ELR (cell line): ENCODE results near the gene GOLGA6A.
A peak's percentile ranks its signal among the peaks of the same experiment; 100 is the strongest.
"Not testable (repeated sequence)": the region's sequence is repeated elsewhere in the genome, so short reads cannot be mapped to it uniquely, and the experiment has no call there.

Experiments
- DNase-seq: peaks from one replicate; pipeline ENCODE4 v3.0.0-alpha.2; 2015; ENCODE audit warnings: low read depth

Gene GOLGA6A, protein sequence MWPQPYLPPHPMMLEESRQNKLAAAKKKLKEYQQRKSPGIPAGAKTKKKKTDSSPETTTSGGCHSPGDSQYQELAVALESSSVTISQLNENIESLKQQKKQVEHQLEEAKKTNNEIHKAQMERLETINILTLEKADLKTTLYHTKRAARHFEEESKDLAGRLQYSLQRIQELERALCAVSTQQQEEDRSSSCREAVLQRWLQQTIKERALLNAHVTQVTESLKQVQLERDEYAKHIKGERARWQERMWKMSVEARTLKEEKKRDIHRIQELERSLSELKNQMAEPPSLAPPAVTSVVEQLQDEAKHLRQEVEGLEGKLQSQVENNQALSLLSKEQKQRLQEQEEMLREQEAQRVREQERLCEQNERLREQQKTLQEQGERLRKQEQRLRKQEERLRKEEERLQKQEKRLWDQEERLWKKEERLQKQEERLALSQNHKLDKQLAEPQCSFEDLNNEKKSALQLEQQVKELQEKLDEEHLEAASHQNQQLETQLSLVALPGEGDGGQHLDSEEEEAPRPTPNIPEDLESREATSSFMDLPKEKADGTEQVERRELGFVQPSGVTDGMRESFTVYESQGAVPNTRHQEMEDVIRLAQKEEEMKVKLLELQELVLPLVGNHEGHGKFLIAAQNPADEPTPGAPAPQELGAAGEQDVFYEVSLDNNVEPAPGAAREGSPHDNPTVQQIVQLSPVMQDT

DNA sequence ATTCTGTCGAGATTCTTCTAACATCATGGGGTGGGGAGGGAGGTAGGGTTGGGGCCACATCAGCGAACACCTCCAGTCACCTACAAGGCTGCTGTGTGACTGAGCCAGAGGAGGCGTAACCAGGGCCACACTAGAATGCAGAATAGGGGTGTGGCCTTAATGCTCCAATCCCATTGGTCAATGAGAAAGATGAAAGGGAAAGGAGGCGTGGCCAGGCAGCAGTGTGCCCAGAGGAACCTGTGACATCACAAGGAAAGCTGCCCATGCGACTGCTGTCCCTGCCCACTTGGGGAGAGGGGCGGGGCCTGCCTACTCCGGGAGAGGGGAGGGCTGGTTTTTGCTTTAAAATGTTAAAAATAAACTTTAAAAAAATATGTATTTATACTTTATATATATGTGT lies at the start of gene GOLGA6A:
GOLGA6A (minus strand) TSS at position 101 of the 400 bp plus-strand sequence; CDS start at position 60, 41 bp downstream.
- DNase-seq = not testable (repeated sequence)

DNA sequence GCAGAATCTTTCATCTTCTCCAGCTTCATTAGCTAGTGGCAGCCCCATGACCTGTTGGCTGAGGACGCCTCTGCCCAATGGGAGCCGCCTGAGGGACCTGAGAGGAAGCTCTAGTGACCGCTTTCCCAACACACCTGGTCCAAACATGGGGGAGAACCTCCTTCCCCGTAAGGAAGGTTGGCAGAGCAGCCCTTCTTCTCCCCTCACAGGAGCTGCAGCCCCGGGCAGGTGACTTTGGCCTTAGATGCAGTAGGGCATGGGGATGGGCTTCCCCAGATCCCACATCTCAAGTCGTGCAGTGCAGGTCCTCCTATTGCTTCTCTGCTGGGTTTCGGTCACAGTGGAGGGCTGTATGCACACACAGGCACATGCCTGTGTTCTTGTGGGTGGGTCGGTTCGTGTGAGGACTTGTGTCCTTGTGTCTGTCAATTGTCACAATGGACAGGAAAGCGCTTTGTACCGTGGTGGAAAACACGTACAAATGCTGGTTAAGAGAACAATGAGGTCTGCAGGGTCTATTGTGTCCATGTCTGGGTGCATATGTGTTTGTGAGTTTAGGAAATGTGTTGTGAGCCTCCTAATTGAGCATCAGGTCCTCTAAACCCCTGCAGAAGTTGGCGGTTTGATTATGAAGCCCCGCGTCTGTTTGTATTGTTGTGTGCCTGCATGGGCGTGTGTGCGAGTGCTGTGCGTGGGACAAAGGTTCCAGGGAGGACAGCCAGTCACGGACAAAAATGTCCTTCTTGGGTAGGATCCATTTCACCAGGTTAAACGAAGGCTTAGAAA lies 49.5 kb upstream of the GOLGA6A start:
- DNase-seq = no peak

DNA sequence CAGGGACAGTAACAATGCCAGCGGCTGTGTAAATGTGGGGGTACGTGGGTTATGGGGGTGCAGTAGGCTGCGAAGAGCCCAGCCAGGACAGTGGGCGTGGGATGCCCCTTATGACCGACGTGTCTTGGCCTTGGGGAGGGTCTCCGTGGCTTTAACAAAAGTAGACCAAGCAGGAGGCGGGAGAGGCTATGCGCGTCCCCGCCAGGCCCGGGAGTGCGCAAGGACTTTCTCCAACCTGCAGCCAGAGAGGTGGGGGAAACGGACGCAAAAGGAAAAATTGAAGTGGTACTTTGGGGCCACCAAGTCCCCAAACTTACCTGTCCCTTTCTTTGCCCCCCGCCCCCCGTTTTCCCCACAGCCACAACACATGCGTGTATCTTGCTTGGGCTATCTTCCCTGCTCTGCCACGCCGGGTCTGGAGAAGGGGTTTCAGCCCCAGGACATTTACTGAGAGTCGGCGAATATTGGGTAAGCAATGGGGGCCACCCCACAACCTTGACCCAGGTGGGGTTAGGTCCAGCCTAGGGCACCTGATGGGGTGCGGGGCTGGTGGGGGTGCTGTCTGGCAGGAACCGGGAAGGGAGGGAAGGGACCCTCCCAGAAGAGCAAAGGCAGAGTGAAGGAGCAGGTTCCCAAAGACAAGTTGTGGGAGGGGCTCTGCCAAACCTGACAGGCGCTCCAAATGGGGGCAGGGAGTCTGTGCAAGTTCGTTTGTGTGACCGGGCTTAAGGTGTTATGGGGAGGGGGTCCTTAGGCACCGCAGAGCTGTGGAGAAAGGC lies 48.7 kb upstream of the GOLGA6A start:
- DNase-seq = no peak

DNA sequence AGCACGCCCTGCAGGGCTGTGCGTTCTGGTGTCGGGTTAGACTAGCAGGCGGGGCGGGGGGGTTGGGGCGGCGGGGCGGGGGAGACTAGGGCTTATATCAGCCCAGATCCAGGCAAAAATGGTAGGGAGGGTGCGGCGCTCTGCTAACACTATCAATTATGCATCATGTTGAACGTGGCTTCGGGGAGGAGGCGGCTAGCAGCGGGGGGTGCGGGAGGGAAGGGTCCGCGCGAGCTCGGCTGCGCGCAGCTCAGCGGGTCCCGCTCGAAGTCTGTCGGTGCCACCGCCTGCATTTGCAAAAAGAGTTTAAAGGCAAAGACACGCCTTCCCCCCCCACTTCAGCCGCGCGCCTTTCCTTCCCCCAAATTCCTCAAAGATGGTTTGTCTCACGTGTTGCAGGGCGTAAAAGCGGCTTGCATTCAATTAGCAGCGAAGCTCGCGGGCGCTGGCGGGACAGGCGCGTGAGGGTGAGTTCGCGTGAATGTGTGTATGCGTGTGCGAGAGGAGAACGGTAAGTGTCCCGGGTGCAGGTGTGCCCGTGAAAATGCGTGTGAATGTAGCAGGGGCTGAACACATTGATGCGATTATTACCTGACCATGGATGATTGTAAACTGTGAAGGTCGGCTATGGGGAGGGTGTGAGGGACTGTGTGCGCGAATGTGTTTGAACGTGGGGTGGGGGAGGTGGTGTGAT lies 48.0 kb upstream of the GOLGA6A start, which contains the start of gene ISLR2:
ISLR2 (plus strand) TSS at position 432 of the 694 bp plus-strand sequence. CDS start 2,169 bp downstream, outside the sequence.
- no peak for DNase-seq

DNA sequence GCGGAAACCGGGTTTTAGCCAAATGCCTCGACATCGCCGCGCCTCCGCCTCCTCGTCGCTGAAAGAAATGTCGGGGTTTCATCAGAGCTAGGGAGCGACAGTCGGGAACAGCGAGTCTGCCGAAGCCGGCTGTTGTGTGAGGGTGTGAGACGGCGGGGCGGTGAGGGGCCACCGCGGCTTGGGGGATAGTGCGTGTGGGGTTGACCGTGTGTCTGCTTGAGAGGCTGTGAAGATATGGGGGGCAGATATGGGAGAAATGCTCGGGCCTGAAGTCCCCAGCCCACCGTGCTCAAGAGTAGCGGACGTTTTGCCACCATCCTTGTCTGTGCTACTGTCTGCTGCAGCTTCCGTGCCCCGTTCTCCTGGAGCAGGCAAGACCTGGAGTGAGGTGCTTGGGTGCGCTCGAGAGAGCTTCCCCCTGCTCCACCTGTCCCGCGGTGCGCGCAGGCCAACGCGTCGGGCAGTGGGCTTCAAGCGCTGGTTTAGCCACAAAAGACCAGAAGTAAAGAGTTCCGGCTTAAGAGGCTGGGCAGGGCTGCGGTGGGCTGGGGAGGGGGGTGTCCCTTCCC lies 47.3 kb upstream of the GOLGA6A start:
- DNase-seq = no peak

DNA sequence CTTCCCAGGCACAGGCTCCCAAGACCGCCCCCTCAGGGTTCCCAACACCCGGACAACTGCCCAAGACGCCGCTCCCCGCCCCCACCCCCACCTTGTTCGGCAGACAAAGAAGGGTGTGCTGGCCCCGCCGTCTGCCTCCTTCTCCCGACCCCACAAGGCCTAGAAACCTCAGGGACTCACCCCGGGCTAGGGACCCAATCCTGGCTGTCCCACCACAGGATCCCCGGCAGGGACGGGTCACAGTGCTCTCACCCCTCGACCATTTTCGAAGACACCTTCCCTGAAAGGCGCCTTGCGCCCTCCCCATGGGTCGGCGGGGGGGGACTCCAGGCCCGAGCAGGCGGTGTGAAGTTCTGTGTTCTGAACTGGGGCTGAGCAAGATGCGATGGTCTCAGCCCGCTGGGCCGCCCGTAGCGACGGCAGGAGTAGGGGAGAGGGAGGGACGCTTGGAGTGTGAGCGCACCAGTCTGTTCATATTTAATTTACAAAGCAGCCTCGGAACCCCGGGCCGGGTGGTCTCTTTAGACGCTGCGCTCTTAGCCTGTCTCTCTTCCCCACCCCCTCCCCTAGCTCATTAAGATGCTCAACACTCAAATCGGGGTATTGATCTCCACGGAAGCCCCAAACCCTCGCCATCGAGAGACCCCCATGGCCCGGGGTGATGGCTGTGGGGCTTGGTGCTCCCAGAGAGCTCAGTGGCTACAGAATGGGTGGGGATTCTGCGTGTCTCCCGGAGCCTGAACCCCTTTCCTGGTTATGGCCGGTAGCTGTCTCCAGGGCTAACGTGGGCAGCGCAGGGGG lies 46.6 kb upstream of the GOLGA6A start:
- no peak for DNase-seq

DNA sequence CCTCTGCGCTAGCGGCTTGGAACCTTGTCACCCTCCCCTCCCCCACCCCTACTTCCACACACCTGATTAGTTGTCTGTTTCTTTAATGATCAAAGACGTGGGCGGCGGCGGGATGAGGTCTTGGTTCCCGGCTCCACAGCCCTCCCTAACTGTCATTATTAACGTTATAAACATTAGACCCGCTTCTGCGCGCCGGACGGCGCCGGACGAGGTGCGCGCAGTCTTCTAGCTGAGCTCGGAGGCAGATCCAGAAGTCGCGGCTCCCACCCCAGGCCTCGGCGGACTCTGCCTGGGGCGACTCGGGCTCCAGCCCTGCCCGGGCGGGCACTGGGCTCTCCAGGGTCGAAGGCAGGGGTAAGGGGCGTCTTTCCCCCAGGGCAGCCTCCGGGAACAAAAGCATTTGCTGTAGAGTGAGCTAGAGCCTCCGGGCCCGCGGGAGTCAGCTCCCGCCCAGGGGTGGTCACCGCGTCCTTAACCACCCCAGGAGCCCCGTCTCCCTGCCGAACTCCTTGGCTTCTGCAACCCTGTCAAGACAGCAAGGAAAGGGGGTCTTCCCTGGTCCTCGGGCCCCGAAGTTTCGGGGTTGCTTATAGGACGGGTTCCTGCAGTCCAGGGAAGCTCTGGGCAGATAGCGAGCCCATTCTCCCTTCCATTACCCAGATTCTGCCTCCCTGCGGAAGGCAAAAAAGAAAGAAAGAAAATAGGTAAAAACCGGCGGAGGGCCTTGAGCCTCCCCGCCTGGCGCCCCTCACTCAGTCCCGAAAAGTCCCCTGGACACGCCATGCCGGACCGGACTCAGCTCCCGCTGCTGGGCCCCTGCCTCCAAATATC lies 45.8 kb upstream of the GOLGA6A start:
- peak; percentile 29 for DNase-seq

DNA sequence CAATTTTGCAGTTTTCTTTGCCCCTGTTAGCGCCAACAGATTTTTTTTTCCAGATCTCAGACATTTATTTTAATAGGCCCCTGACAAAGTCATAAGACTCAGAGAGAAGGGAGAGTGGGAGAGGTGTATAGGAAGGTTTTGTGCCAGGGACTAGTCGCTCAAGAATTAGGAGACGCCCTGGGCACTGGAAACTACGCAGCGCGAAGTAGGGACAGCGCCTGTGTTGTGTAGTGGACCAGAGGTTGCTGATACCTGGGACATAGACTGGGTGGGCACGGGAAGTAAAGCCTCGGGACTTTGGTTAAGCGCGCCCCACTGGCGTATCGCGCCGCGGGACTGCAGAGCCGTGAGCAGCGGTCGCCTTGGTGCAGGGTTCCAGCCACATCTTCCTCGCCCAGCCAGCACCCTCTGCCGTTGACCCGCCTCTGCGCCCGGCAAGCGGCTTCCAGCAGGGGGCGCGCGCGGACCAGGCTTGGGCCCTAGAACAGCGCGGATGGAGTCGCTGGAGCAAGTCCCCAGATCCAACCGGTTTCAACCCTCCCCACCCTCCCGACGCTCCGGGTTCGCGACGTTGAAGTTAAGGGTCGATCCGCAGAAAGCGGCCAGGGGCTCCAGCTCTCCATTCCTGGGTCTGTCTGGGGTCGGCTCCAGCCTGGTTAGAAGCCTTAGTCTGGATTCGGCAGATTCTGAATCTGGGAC lies 45.1 kb upstream of the GOLGA6A start:
- peak; percentile 82 for DNase-seq

DNA sequence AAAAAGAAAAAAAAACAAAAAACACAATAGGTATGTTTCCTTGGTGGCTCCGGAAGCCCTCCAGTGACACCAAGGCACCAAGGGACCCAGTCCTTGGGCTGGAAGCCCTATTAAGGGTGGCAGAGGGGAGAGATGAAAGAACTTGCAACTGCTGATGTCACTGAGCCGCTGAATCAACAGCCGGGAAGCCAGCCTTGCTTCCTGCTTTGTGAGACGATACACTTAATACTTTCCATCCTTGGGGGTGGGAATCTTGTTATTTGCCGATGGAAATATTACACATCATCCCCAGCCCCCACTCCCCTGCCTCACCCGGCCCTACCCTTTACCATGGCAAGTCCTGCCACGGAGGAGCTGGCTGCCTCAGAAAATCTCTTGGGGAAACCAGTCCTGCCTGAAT lies 42.4 kb upstream of the GOLGA6A start:
- DNase-seq = no peak

DNA sequence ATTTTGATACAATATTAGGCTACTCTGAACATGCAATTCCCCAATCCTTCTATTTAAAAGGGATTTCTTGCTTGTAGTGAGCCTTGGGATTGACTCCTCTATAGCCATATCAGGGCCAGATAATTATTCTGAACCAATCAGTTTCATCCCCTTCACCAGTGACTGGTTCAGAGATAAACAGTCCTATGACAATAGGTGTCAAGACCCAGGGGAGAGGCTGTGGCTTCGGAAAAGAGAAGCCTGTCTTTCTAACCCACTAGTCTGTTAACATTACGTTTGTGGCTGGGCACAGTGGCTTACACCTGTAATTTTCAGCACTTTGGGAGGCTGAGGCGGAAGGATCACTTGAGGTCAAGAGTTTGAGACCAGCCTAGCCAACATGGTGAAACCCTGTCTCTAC lies 41.8 kb upstream of the GOLGA6A start:
- DNase-seq = no peak

DNA sequence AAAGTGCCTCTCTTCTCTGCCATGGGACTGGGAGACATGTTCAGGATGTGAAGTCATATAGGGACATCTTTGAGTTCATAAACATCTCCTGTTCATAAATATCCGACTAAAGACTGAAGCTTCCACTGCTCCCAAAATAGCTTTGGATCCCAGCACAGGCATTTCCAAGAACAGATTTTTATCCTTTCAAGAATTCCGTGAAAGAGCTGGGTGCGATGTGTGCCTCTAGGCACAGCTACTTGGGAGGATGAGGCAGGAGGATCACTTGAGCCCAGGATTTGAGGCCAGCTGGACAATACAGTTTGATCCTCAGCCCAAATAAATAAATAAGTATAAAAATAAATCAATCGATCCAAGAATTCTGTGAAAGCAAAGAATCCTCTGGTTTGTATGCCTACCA lies 41.3 kb upstream of the GOLGA6A start:
- no peak for DNase-seq

DNA sequence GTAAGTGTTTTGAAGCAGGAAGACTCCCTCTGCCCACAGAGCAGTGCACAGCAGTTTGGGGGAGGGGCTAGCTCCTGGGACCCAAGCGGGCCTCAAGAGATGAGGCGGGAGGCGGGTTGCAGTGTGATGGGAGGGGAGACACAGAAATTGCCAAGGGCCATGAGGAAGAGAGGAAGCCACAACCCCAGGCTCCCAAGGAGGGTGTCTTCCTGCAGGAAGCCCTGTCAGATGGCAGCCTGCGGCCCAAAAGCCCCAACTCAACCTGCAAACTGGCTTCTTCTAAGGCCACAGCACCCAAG lies 40.7 kb upstream of the GOLGA6A start:
- DNase-seq = no peak

DNA sequence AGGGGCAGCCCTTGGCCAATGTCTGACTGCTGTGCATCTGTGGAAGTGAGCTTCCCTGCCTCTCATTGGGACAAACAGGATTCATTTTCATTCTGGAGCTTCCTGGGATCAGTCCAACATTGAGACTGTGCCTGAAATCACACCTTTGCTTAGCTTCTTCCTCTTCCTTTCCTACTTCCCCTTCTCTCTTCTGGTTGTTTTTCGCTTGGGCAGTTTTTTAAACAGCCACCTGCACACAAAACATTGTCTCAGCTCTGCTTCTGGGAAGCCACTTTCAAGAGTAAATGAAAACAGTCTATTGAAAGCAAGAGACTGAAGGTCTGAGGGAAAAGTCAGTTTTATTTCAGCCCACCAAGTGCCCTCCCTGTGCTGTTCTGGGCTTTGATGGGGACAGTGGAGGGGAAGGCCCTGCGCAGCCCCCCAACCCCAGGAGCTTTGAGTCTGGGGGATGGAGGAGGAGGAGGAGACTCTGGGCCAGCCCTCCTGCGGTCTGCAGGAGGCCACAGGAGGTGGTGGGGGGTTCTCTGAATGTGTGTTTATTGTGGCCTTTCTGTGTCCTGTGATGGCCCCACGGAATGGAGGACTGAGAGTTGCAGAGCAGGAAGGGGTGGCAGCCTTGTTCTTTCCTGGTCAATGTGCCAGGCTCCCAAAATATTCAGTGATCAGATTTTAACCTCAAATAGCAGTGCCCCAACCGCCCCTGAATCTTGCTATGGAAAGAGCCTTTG lies 40.2 kb upstream of the GOLGA6A start:
- DNase-seq = no peak

DNA sequence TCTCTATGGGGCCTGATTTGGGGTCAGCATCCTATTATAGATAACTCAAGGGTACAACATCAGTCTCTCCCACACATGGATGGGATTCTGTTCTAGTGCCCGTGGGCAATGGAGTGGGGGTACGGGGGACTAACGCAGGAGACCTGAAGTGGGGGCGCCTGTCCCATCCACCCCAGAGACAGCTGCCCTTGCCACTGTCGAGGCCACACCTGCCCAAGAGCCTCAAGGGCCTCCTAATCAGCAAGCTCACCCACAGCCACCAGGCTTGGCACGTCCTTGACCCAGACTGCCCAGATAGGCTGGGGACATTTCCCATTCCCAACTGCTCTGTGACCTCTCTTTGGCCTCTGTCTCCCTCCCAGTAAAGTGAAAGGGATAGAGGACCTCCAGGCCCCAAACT lies 39.5 kb upstream of the GOLGA6A start:
- DNase-seq = no peak

DNA sequence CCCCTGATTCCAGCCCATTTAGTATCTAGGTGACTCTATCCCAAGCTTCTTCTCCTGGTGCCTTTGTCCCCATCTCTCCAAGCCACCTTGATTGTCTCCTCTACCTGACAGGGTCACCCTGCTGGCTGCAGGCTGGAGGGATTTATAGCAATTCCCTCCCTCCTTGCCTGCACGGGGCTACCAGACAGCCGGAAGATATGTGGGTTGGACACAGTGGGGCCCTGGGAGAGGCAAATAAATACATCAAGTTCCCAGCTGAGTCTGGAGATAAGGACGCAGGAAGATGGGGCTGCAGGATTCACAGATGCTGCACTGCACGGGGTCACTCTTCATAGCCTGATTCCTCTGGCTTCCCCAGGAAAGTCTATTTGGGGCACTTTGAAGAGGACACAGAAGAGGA lies 38.7 kb upstream of the GOLGA6A start:
- no peak for DNase-seq

DNA sequence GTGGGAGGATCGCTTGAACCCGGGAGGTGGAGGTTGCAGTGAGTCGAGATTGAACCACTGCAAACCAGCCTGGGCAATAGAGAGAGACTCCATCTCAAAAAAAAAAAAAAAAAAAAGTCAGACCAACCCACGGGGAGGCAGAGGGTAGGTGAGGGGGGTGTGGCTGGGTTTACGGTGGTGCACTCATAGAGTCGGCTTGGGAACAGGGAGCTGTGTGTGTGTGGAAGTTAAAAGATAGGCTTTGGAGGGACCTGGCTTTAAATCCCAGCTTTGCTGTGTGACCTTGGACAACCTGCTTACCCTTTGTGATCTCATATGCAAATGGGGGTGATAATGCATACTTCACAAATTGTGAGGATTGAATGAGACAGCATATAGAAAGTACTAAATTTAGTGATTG lies 38.1 kb upstream of the GOLGA6A start:
- DNase-seq = no peak

DNA sequence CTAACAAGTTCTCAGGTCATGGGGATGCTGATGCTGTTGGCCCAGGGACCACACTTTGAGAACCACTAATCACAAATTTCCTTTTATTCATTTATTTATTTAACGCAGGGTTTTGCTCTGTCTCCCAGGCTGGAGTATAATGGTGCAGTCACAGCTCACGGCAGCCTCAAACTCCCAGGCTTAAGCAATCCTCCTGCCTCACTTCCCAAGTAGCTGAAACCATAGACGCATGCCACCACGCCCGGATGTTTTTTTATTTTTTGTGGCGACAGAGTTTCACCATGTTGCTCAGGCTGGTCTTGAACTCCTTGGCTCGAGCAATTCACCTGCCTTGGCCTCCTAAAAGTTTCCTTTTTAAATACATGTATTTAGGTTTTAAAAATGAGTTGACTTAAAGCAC lies 27.4 kb upstream of the GOLGA6A start:
- no peak for DNase-seq

DNA sequence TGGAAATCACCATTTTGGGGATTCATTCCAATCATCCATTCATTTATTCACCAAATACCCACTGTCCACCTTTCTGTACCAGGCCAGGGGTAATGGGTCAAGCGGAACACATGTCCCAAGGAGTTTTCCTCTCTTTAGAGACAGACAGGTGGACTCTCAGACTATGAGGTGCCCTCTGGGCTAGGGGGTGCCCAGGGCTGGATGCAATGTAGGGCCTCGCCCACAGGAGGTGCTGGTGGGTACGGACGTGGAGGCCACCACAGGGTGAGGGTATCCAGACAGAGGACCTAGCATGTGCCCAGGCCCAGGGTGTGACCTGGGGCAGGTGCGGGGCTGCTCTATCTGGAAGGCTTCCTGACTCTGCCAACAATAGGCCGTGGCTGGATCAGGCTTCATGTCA lies 26.3 kb upstream of the GOLGA6A start:
- not testable (repeated sequence) for DNase-seq
